ENCODE results near the gene MAGEB17. TPM values are rescaled to one million over a fixed set of nuclear protein-coding genes. Genes with fewer than 3 reads are reported as not detected.

MAGEB17 gene
- total and polyA plus RNA-seq, 9 of the 15 experiments (the other 6 are each of a cell fraction or from before 2014, with no cell fraction given): 0.07 to 0.45 (median 0.14) TPM; not detected in 1

- Histone ChIP-seq H2AFZ (ENCODE audit: low read depth, low read length) (no peak overlapping the region), H3K79me2 (ENCODE audit: control insufficient read depth, insufficient read depth, low read length) (no peaks in the 10 kb centered on the region), H3K9me1 (ENCODE audit: control insufficient read depth, insufficient read depth, low read length) (peaks cover 3% of the 10 kb centered on the region), H3K4me3 (no peak overlapping the region), H3K27ac (ENCODE audit: extremely low read depth, low read depth, low read length) (no peak overlapping the region), H3K36me3 (ENCODE audit: control insufficient read depth, insufficient read depth, low read length) (no peaks in the 10 kb centered on the region), H3K27me3 (ENCODE audit: control insufficient read depth in 2 of 2, insufficient read depth in 2 of 2, low read length in 2 of 2) (no peaks in the 10 kb centered on the region), H3K4me2 (ENCODE audit: insufficient read depth, low read length) (no peak overlapping the region), H3K9ac (ENCODE audit: insufficient read depth in 1 of 2, low read depth in 2 of 2, low read length in 2 of 2) (no peak overlapping the region), H3K9me3 (replicated peaks; ENCODE audit: control insufficient read depth, insufficient read depth, low read depth, low read length) (peaks cover 1% of the 10 kb centered on the region; the same call in 1 of the 2 replicates), H4K20me1 (replicated peaks; ENCODE audit: control insufficient read depth, insufficient read depth, low read length) (no peaks in the 10 kb centered on the region), H3K4me1 (replicated peaks in 1 of 2; ENCODE audit: control insufficient read depth in 2 of 2, insufficient read depth in 2 of 2, low read length in 2 of 2) (peaks cover 0 to 11% of the 10 kb centered on the region in 2 experiments; a peak in 2 of 5 replicates)
- no peak for TF ChIP-seq HINFP (tag; conservative IDR thresholded peaks at IDR 0.05; ENCODE audit: low read depth)
- BruUV-seq (replicated peaks): no TSS peak
- intact Hi-C loops (cut with micrococcal nuclease) (loop anchor here (5.0 kb wide), 1 partner anchor 313 kb away; no protein-coding TSS in a partner anchor), in situ Hi-C loops (cut with MboI) (no loop called here)
- ChIA-PET POLR2A (no interaction called here), CTCF (ENCODE audit: low intra/inter-chr PET ratio) (interaction anchor here (1.4 kb wide), 1 partner anchor 88 kb away, joined by 6 read pairs; no protein-coding TSS in a partner anchor)
- FAIRE-seq (no peak), ATAC-seq (no peak), DNase-seq (ENCODE audit: extremely low read depth in 1 of 4, low spot score in 3 of 4) (no peak)
- WGBS (ENCODE audit: insufficient coverage, low coverage, missing lambda C conversion rate): 0% methylated on average over 5 of the region's 7 CpGs
Observed at GRCh38 chrX:16124201-16124600, 43.1 kb upstream of the MAGEB17 start.

GRCh38 chrX:16125520-16126149 is 41.6 kb upstream of the MAGEB17 start:
- Histone ChIP-seq H3K79me2 (ENCODE audit: control insufficient read depth, insufficient read depth, low read length) (no peaks in the 10 kb centered on the region), H3K9me1 (ENCODE audit: control insufficient read depth, insufficient read depth, low read length) (peaks cover 3% of the 10 kb centered on the region), H3K4me3 (no peak overlapping the region), H3K4me1 (replicated peaks in 1 of 2; ENCODE audit: control insufficient read depth in 2 of 2, insufficient read depth in 2 of 2, low read length in 2 of 2) (no peaks in the 10 kb centered on the region), H3K9ac (ENCODE audit: insufficient read depth in 1 of 2, low read depth in 2 of 2, low read length in 2 of 2) (no peak overlapping the region), H3K36me3 (ENCODE audit: control insufficient read depth, insufficient read depth, low read length) (no peaks in the 10 kb centered on the region), H4K20me1 (replicated peaks; ENCODE audit: control insufficient read depth, insufficient read depth, low read length) (no peaks in the 10 kb centered on the region), H3K27me3 (ENCODE audit: control insufficient read depth in 2 of 2, insufficient read depth in 2 of 2, low read length in 2 of 2) (no peaks in the 10 kb centered on the region), H3K9me3 (replicated peaks; ENCODE audit: control insufficient read depth, insufficient read depth, low read depth, low read length) (no peaks in the 10 kb centered on the region), H3K4me2 (ENCODE audit: insufficient read depth, low read length) (no peak overlapping the region), H2AFZ (ENCODE audit: low read depth, low read length) (no peak overlapping the region), H3K27ac (ENCODE audit: extremely low read depth, low read depth, low read length) (no peak overlapping the region)
- WGBS (ENCODE audit: insufficient coverage, low coverage, missing lambda C conversion rate): 3% methylated on average over 5 of the region's 5 CpGs
- in situ Hi-C loops (cut with MboI): no loop called here
- TF ChIP-seq SLC30A9 (CRISPR knock-in tag; IDR thresholded peaks at IDR 0.05): no peak
- CTCF ChIA-PET (ENCODE audit: low intra/inter-chr PET ratio): no interaction called here
- POLR2A ChIA-PET: no interaction called here
- intact Hi-C loops (cut with micrococcal nuclease): no loop called here
- no peak for DNase-seq (ENCODE audit: extremely low read depth in 1 of 4, low spot score in 3 of 4)
- FAIRE-seq: no peak
- BruUV-seq (replicated peaks): no TSS peak
- ATAC-seq: no peak

All from K562 (cell line).